Caco-2 (cell line): Measurements from ENCODE around the gene POLD4. TPM values are rescaled to one million over a fixed set of nuclear protein-coding genes. Genes with fewer than 3 reads are reported as not detected.

ENCODE experiments used
- BruUV-seq: library from RNA; stranded (reverse); fragments of 400-500 nt; replicated peaks from 2 replicates; lab custom pipeline; 2021; lab: Mats Ljungman, UMichigan
- CTCF ChIA-PET: fragments of 300-600 bp; sonication (Branson Sonifier 250); formaldehyde crosslinking; loops from one replicate; lab custom pipeline; 2022; ENCODE audit warnings: antibody characterized with exemption; lab: Charles Lee
- POLR2A ChIA-PET: fragments of 300-600 bp; sonication (Branson Sonifier 250); formaldehyde crosslinking; loops from one replicate; lab custom pipeline; 2022; ENCODE audit warnings: antibody characterized with exemption; lab: Charles Lee
- DNase-seq, 2 experiments: peaks; one replicate each; pipeline versions ENCODE4 v3.0.0 to v3.0.0-alpha.2; 2020 to 2022
- H3K27me3 ChIP-seq: replicated peaks from 2 replicates; pipeline ENCODE4 v1.6.0; 2011; ENCODE audit warnings: low read length; ENCODE audit not compliant: control insufficient read depth, insufficient read depth
- H3K36me3 ChIP-seq: 2 replicates; pipeline ENCODE4 v1.5.1; 2011; ENCODE audit warnings: low read length; ENCODE audit not compliant: control insufficient read depth, insufficient read depth
- H3K4me1 ChIP-seq: fragments of 250-450 bp; sonication (Bioruptor Pico); 2 replicates; pipeline ENCODE4 v1.5.1; 2020; ENCODE audit warnings: mild to moderate bottlenecking
- H3K4me3 ChIP-seq: 2 replicates; pipeline ENCODE4 v1.5.1; 2011; ENCODE audit warnings: low read depth, mild to moderate bottlenecking, control low read depth, low read length
- H3K9me3 ChIP-seq: fragments of 250-450 bp; sonication (Bioruptor Pico); 2 replicates; pipeline ENCODE4 v1.5.1; 2020; ENCODE audit warnings: mild to moderate bottlenecking, moderate library complexity
- H3K27ac Mint-ChIP-seq: one replicate; pipeline ENCODE4 v1.8.0; 2022; ENCODE audit warnings: mixed read lengths; ENCODE audit not compliant: unreplicated experiment
- H3K27me3 Mint-ChIP-seq: one replicate; pipeline ENCODE4 v1.8.0; 2022; ENCODE audit warnings: mixed read lengths; ENCODE audit not compliant: insufficient read depth, unreplicated experiment
- H3K36me3 Mint-ChIP-seq: one replicate; pipeline ENCODE4 v1.8.0; 2022; ENCODE audit warnings: mild to moderate bottlenecking, mixed read lengths; ENCODE audit not compliant: insufficient read depth, unreplicated experiment
- H3K4me1 Mint-ChIP-seq: one replicate; pipeline ENCODE4 v1.8.0; 2022; ENCODE audit warnings: low read depth, mixed read lengths; ENCODE audit not compliant: unreplicated experiment
- H3K4me3 Mint-ChIP-seq: one replicate; pipeline ENCODE4 v1.8.0; 2022; ENCODE audit warnings: mild to moderate bottlenecking, moderate library complexity, mixed read lengths; ENCODE audit not compliant: unreplicated experiment
- H3K9me3 Mint-ChIP-seq: one replicate; pipeline ENCODE4 v1.8.0; 2022; ENCODE audit warnings: mixed read lengths; ENCODE audit not compliant: unreplicated experiment
- CTCF ChIP-seq, 2 experiments: fragments of 200-600 bp in 1 of 2; IDR thresholded peaks; 1 replicate in 1 of 2; 2 replicates in 1 of 2; pipeline versions ENCODE4 v1.5.1 to v1.8.0; 2011 to 2022; ENCODE audit warnings: antibody characterized with exemption in 1 of 2, control low read depth in 1 of 2, inconsistent platforms in 1 of 2, low read depth in 1 of 2, low read length in 1 of 2, mild to moderate bottlenecking in 1 of 2, moderate library complexity in 1 of 2; ENCODE audit not compliant: insufficient read depth in 1 of 2, severe bottlenecking in 1 of 2, unreplicated experiment in 1 of 2
- intact Hi-C: fragments of 100-400 bp; cut with micrococcal nuclease; formaldehyde crosslinking; loops from one replicate; pipeline ENCODE4 v1.10.0; 2022; ENCODE audit not compliant: unreplicated experiment
- total RNA-seq: library from RNA; stranded (reverse); gene quantifications from 2 replicates; pipeline ENCODE4 v1.2.3, GENCODE V29; 2022

Gene POLD4
- total RNA-seq, 1 experiment from 2014 or later, result 29.8 TPM

- Histone ChIP-seq H3K36me3 (peaks cover 20% of the 10 kb centered on the region), H3K4me1 (peaks cover 14% of the 10 kb centered on the region), H3K9me3 (no peaks in the 10 kb centered on the region), H3K4me3 (no peak overlapping the region), H3K27me3 (no peaks in the 10 kb centered on the region)
- no peak for TF ChIP-seq CTCF (IDR thresholded peaks at IDR 0.05; ENCODE audit: insufficient read depth in 1 of 2, low read depth in 1 of 2, low read length in 1 of 2, severe bottlenecking in 1 of 2, unreplicated experiment in 1 of 2)
- Mint-ChIP-seq H3K9me3 (no peaks in the 10 kb centered on the region), H3K4me3 (no peak overlapping the region), H3K36me3 (peaks cover 70% of the 10 kb centered on the region), H3K4me1 (peaks cover 8% of the 10 kb centered on the region), H3K27me3 (no peaks in the 10 kb centered on the region), H3K27ac (no peak overlapping the region)
- CTCF ChIA-PET, result no interaction called here
- DNase-seq, result no peak
- POLR2A ChIA-PET, result interaction anchor here (0.5 to 0.6 kb wide), 2 partner anchors 23 to 1352 kb away, joined by 3 to 6 read pairs; no protein-coding TSS in a partner anchor
- BruUV-seq, result TSS peak; percentile 49
- intact Hi-C loops, result no loop called here
Observed at GRCh38 chr11:67397986-67398660, 44.8 kb upstream of the POLD4 start.

- no peaks in the 10 kb centered on the region for H3K9me3 Mint-ChIP-seq
- H3K4me1 ChIP-seq, result peaks cover 17% of the 10 kb centered on the region
- no peaks in the 10 kb centered on the region for H3K9me3 ChIP-seq
- no peak overlapping the region for H3K4me3 ChIP-seq
- H3K27me3 Mint-ChIP-seq, result no peaks in the 10 kb centered on the region
- ChIA-PET CTCF (no interaction called here), POLR2A (interaction anchor here (0.5 to 0.6 kb wide), 2 partner anchors 23 to 1353 kb away, joined by 3 to 6 read pairs; no protein-coding TSS in a partner anchor)
- peaks cover 21% of the 10 kb centered on the region for H3K36me3 ChIP-seq
- no peak for TF ChIP-seq CTCF (IDR thresholded peaks at IDR 0.05; ENCODE audit: insufficient read depth in 1 of 2, low read depth in 1 of 2, low read length in 1 of 2, severe bottlenecking in 1 of 2, unreplicated experiment in 1 of 2)
- no peak for DNase-seq
- peaks cover 8% of the 10 kb centered on the region for H3K4me1 Mint-ChIP-seq
- no TSS peak for BruUV-seq
- intact Hi-C loops, result no loop called here
- no peak overlapping the region for H3K27ac Mint-ChIP-seq
- no peak overlapping the region for H3K4me3 Mint-ChIP-seq
- no peaks in the 10 kb centered on the region for H3K27me3 ChIP-seq
- peaks cover 75% of the 10 kb centered on the region for H3K36me3 Mint-ChIP-seq
Observed at GRCh38 chr11:67397536-67397935, 44.2 kb upstream of the POLD4 start.

GRCh38 chr11:67396587-67397389, 43.4 kb upstream of the POLD4 start:
- no peaks in the 10 kb centered on the region for H3K27me3 ChIP-seq
- H3K27me3 Mint-ChIP-seq, result no peaks in the 10 kb centered on the region
- no peak for TF ChIP-seq CTCF (IDR thresholded peaks at IDR 0.05; ENCODE audit: insufficient read depth in 1 of 2, low read depth in 1 of 2, low read length in 1 of 2, severe bottlenecking in 1 of 2, unreplicated experiment in 1 of 2)
- H3K36me3 ChIP-seq, result peaks cover 21% of the 10 kb centered on the region
- no peaks in the 10 kb centered on the region for H3K9me3 Mint-ChIP-seq
- H3K4me1 ChIP-seq, result peaks cover 15% of the 10 kb centered on the region
- BruUV-seq, result no TSS peak
- H3K36me3 Mint-ChIP-seq, result peaks cover 83% of the 10 kb centered on the region
- H3K4me3 ChIP-seq, result no peak overlapping the region
- H3K27ac Mint-ChIP-seq, result peak overlapping the region; percentile 60
- no peaks in the 10 kb centered on the region for H3K9me3 ChIP-seq
- DNase-seq, result no peak
- intact Hi-C loops, result no loop called here
- POLR2A ChIA-PET, result interaction anchor here (0.5 kb wide), 1 partner anchor 780 kb away, joined by 3 read pairs; the partner anchor contains the start of gene RBM14
- peaks cover 8% of the 10 kb centered on the region for H3K4me1 Mint-ChIP-seq
- CTCF ChIA-PET, result interaction anchor here (0.7 to 0.9 kb wide), 3 partner anchors 14 to 51 kb away, joined by 3 to 4 read pairs (median 3); no protein-coding TSS in a partner anchor
- H3K4me3 Mint-ChIP-seq, result no peak overlapping the region
